Measurements from ENCODE around the gene MACF1. TPM values are rescaled to one million over a fixed set of nuclear protein-coding genes. Genes with fewer than 3 reads are reported as not detected.

Gene MACF1
- total and polyA plus RNA-seq, 9 donors = 198 to 352 (median 263) TPM

DNA sequence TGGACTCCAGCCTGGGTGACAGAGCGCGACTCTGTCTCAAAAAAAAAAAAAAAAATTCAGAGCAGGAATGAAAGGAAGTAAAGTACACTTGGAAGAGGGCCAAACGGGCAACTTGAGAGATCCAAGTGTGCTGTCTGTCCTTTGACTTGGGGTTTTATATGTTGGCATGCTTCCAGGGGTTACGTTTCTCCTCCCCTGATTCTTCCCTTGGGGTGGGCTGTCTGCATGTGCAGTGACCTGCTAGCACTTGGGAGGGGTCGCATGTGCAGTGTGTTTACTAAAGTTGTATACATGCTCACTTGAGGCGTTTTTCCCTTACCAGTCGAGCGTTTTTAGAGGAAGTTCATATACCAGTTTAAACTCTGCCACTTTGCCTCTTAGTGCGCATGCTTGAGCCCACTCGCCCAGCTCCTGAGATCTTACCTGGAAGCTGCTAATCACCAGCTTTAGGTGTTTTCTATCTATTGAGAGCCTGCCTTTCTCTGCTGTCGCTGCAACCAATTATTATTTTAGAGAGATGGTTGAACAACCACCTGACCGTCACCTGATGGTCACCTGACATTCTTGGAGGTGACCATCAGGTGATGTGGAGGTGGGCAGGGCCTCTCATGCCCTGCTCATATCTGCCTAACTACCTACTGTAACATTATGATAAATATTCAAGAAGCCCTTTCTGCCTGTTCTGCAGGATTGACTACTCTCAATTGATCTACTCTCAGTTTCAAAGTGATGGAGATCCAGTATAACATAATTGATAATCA, 140.1 kb downstream of the MACF1 start:
- H3K9me3 ChIP-seq (replicated peaks; ENCODE audit: control insufficient read depth, low read depth, low read length) = no peaks in the 10 kb centered on the region
- peaks cover 2% of the 10 kb centered on the region for H3K4me1 ChIP-seq (ENCODE audit: control insufficient read depth, insufficient read depth, low read length)
- WGBS (ENCODE audit: insufficient coverage) = 87% methylated on average over 7 of the region's 12 CpGs
- H3K27ac ChIP-seq (ENCODE audit: low read length) = no peak overlapping the region
- no peaks in the 10 kb centered on the region for H3K27me3 ChIP-seq (ENCODE audit: control insufficient read depth, insufficient read depth, low read length)
- no peak overlapping the region for H3K4me3 ChIP-seq (ENCODE audit: low read length)
- peaks cover 48% of the 10 kb centered on the region for H3K36me3 ChIP-seq (ENCODE audit: control insufficient read depth, insufficient read depth, low read length)
- DNase-seq = peak; percentile 11

DNA sequence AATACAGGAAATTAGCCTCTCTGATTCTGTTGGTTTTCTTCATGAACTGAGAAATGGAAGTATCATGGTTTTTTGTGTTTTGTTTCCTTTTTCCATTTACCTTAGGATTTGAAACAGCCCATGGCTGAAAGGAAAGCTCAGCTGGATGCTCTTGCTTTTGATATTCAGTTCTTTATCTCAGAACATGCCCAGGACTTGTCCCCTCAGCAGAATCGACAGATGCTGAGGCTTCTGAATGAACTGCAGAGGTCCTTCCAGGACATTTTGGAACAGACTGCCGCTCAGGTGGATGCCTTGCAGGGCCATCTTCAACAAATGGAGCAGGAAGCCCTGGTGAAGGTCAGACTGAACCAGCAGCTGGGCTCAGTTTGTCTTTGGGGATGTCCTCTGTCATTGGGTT, 142.4 kb downstream of the MACF1 start:
- Histone ChIP-seq H3K36me3 (ENCODE audit: control insufficient read depth, insufficient read depth, low read length) (peaks cover 47% of the 10 kb centered on the region), H3K4me3 (ENCODE audit: low read length) (no peak overlapping the region), H3K9me3 (replicated peaks; ENCODE audit: control insufficient read depth, low read depth, low read length) (no peaks in the 10 kb centered on the region), H3K4me1 (ENCODE audit: control insufficient read depth, insufficient read depth, low read length) (peaks cover 2% of the 10 kb centered on the region), H3K27me3 (ENCODE audit: control insufficient read depth, insufficient read depth, low read length) (no peaks in the 10 kb centered on the region), H3K27ac (ENCODE audit: low read length) (no peak overlapping the region)
- WGBS (ENCODE audit: insufficient coverage) = 89% methylated on average over 1 of the region's 2 CpGs
- no peak for DNase-seq

DNA sequence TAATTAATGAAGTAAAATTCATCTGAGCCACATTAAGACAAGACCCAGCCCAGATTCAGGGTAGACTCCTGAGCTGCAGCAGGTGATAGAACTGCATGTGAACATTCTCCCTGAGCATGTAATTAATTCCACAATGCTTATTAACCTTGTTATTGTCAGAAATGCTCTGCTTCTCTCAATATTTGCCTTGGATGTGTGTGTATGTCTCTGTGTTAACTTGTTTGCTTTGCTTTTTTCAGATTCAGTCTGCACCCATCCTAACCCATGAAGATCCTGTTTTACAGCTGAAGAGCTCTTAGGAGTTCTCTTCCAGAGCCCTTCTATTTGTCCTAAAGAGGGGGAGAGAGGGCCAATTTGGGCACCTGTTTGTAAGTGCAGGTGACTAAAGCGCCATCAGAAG, 143.8 kb downstream of the MACF1 start:
- WGBS (ENCODE audit: insufficient coverage) = 83% methylated on average over 1 of the region's 1 CpG

DNA sequence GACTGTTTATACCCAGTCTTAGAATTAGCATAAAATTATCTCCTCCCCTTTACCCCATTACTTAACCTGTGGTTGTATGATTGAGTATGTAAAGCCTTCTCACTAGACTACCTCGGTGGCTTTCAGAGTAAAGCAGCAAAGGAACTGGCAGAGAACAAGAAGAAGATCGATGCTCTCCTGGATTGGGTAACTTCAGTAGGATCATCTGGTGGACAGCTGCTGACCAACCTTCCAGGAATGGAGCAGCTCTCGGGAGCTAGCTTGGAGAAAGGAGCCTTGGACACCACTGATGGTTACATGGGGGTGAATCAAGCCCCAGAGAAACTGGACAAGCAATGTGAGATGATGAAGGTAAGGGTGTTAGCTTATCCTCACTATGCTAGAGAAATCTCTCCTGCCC, 148.4 kb downstream of the MACF1 start:
- H3K27ac ChIP-seq (ENCODE audit: low read length) = no peak overlapping the region
- no peak overlapping the region for H3K4me3 ChIP-seq (ENCODE audit: low read length)
- DNase-seq = no peak
- H3K27me3 ChIP-seq (ENCODE audit: control insufficient read depth, insufficient read depth, low read length) = no peaks in the 10 kb centered on the region
- no peaks in the 10 kb centered on the region for H3K9me3 ChIP-seq (replicated peaks; ENCODE audit: control insufficient read depth, low read depth, low read length)
- 87% methylated on average over 2 of the region's 3 CpGs for WGBS (ENCODE audit: insufficient coverage)
- no peaks in the 10 kb centered on the region for H3K4me1 ChIP-seq (ENCODE audit: control insufficient read depth, insufficient read depth, low read length)
- peaks cover 73% of the 10 kb centered on the region for H3K36me3 ChIP-seq (ENCODE audit: control insufficient read depth, insufficient read depth, low read length)

More for the DNA sequence above, 143.8 kb downstream of the MACF1 start:
- no peak for DNase-seq
- Histone ChIP-seq H3K4me3 (ENCODE audit: low read length) (no peak overlapping the region), H3K27ac (ENCODE audit: low read length) (no peak overlapping the region), H3K27me3 (ENCODE audit: control insufficient read depth, insufficient read depth, low read length) (no peaks in the 10 kb centered on the region), H3K4me1 (ENCODE audit: control insufficient read depth, insufficient read depth, low read length) (peaks cover 2% of the 10 kb centered on the region), H3K36me3 (ENCODE audit: control insufficient read depth, insufficient read depth, low read length) (peaks cover 56% of the 10 kb centered on the region), H3K9me3 (replicated peaks; ENCODE audit: control insufficient read depth, low read depth, low read length) (no peaks in the 10 kb centered on the region)

DNA sequence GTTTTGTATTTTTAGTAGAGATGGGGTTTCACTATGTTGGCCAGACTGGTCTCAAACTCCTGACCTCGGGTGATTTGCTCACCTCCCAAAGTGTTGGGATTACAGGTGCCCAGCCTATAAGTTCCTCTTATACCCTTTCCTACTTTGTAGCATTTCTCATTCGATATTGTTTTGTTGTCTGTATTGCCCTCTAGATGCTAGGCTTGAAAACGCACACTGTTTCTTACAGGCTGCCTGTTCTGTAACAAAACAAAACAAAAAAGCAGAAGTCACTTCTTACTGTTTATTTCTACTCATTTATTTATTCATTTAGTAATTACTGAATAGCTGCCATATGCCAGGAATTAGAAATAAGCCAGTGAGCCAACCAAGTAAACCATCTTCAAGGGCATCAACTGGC, 150.1 kb downstream of the MACF1 start:
- Histone ChIP-seq H3K9me3 (replicated peaks; ENCODE audit: control insufficient read depth, low read depth, low read length) (no peaks in the 10 kb centered on the region), H3K4me1 (ENCODE audit: control insufficient read depth, insufficient read depth, low read length) (no peaks in the 10 kb centered on the region), H3K36me3 (ENCODE audit: control insufficient read depth, insufficient read depth, low read length) (peaks cover 76% of the 10 kb centered on the region), H3K27ac (ENCODE audit: low read length) (no peak overlapping the region), H3K4me3 (ENCODE audit: low read length) (no peak overlapping the region), H3K27me3 (ENCODE audit: control insufficient read depth, insufficient read depth, low read length) (no peaks in the 10 kb centered on the region)
- DNase-seq = no peak
- WGBS (ENCODE audit: insufficient coverage) = no CpG with 5 or more reads among the region's 3 CpGs

DNA sequence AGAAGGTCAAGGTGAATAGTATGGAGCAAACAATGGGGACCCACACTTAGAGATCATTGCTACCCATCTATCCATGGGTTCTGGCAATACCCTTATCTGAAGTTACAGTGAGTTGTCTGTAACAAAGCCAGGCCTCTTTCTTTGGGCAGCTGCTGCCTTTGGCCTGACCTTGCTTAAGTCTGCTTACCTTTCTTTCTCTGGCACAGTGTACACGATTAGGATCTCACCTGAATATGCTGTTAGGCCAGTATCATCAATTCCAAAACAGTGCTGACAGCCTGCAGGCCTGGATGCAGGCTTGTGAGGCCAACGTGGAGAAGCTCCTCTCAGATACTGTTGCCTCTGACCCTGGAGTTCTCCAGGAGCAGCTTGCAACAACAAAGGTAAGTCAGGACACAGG, 154.0 kb downstream of the MACF1 start:
- Histone ChIP-seq H3K27ac (ENCODE audit: low read length) (no peak overlapping the region), H3K36me3 (ENCODE audit: control insufficient read depth, insufficient read depth, low read length) (peaks cover 61% of the 10 kb centered on the region)

DNA sequence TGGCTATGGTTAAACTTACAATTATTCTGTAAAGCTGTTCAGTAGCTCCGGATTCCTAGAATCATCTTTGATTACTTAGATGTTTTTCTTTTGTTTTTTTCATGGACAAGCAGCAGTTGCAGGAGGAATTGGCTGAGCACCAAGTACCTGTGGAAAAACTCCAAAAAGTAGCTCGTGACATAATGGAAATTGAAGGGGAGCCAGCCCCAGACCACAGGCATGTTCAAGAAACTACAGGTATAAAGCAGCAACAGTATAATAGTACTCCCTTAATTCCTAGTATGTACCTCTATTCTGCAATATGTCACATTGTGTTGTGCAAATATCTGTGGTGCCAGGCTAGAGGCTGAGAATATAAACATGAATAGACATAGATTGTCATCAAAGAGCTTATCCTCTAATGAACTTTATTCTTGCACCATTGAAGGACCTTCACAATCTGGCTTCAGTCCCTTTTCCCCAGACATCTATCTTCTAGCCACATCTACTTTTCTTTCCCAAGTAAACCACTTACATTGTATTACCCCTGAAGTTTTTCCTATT, 154.6 kb downstream of the MACF1 start:
- DNase-seq = peak; percentile 22
- WGBS (ENCODE audit: insufficient coverage) = no CpG with 5 or more reads among the region's 2 CpGs
- Histone ChIP-seq H3K4me1 (ENCODE audit: control insufficient read depth, insufficient read depth, low read length) (no peaks in the 10 kb centered on the region), H3K9me3 (replicated peaks; ENCODE audit: control insufficient read depth, low read depth, low read length) (no peaks in the 10 kb centered on the region), H3K4me3 (ENCODE audit: low read length) (no peak overlapping the region), H3K27ac (ENCODE audit: low read length) (no peak overlapping the region), H3K36me3 (ENCODE audit: control insufficient read depth, insufficient read depth, low read length) (peaks cover 60% of the 10 kb centered on the region), H3K27me3 (ENCODE audit: control insufficient read depth, insufficient read depth, low read length) (no peaks in the 10 kb centered on the region)

More for the DNA sequence above, 154.0 kb downstream of the MACF1 start:
- no peaks in the 10 kb centered on the region for H3K27me3 ChIP-seq (ENCODE audit: control insufficient read depth, insufficient read depth, low read length)
- DNase-seq = no peak
- H3K9me3 ChIP-seq (replicated peaks; ENCODE audit: control insufficient read depth, low read depth, low read length) = no peaks in the 10 kb centered on the region
- no peaks in the 10 kb centered on the region for H3K4me1 ChIP-seq (ENCODE audit: control insufficient read depth, insufficient read depth, low read length)
- WGBS (ENCODE audit: insufficient coverage) = 38% methylated on average over 1 of the region's 2 CpGs
- H3K4me3 ChIP-seq (ENCODE audit: low read length) = no peak overlapping the region

DNA sequence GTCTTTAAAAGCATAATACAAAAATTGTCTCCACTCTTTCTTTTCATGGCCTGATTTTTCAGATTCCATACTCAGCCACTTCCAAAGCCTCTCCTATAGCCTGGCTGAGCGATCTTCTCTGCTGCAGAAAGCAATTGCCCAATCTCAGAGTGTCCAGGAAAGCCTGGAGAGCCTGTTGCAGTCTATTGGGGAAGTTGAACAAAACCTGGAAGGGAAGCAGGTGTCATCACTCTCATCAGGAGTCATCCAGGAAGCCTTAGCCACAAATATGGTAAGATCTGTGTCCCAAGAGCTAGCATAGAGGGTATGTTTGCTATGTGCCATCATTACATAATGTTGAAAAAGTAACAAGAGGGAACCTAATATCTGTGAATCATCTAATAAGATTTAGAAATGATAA, 156.2 kb downstream of the MACF1 start:
- Histone ChIP-seq H3K4me3 (ENCODE audit: low read length) (no peak overlapping the region), H3K27ac (ENCODE audit: low read length) (no peak overlapping the region), H3K4me1 (ENCODE audit: control insufficient read depth, insufficient read depth, low read length) (no peaks in the 10 kb centered on the region), H3K9me3 (replicated peaks; ENCODE audit: control insufficient read depth, low read depth, low read length) (no peaks in the 10 kb centered on the region), H3K27me3 (ENCODE audit: control insufficient read depth, insufficient read depth, low read length) (no peaks in the 10 kb centered on the region), H3K36me3 (ENCODE audit: control insufficient read depth, insufficient read depth, low read length) (peaks cover 56% of the 10 kb centered on the region)
- WGBS (ENCODE audit: insufficient coverage) = no CpG with 5 or more reads among the region's 1 CpG
- no peak for DNase-seq

DNA sequence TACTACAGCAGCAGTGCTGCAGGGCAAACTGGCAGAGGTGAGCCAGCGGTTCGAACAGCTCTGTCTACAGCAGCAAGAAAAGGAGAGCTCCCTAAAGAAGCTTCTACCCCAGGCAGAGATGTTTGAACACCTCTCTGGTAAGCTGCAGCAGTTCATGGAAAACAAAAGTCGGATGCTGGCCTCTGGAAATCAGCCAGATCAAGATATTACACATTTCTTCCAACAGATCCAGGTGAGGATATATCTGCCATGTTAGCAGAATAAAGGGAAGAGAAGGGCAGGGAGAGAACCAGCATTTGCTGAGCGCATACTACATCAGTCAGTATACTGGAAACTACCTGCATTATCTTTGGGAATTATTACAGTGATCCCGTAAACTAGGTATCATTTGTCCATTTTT, 157.0 kb downstream of the MACF1 start:
- H3K4me1 ChIP-seq (ENCODE audit: control insufficient read depth, insufficient read depth, low read length) = no peaks in the 10 kb centered on the region
- no peaks in the 10 kb centered on the region for H3K27me3 ChIP-seq (ENCODE audit: control insufficient read depth, insufficient read depth, low read length)
- H3K4me3 ChIP-seq (ENCODE audit: low read length) = no peak overlapping the region
- DNase-seq = no peak
- WGBS (ENCODE audit: insufficient coverage) = 100% methylated on average over 2 of the region's 5 CpGs
- H3K36me3 ChIP-seq (ENCODE audit: control insufficient read depth, insufficient read depth, low read length) = peaks cover 55% of the 10 kb centered on the region
- no peaks in the 10 kb centered on the region for H3K9me3 ChIP-seq (replicated peaks; ENCODE audit: control insufficient read depth, low read depth, low read length)
- H3K27ac ChIP-seq (ENCODE audit: low read length) = no peak overlapping the region

DNA sequence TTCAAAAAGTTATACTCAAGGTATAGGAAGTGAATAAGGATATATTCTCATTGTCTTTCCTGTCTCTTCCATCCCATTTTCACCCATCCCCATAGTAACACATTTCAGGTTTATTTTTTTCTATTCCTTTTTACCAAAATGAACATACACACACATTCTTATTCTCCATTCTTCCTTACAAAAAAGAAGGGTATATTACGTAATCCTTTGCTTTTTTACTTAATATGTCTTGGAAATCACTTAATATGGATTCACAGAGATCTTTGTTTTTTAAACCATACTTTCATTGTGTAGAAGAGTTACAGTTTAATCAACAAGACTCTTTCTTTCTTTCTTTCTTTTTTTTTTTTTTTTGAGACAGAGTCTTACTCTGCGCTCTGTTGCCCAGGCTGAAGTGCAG, 158.8 kb downstream of the MACF1 start:
- H3K27me3 ChIP-seq (ENCODE audit: control insufficient read depth, insufficient read depth, low read length) = no peaks in the 10 kb centered on the region

More for the DNA sequence above, 158.8 kb downstream of the MACF1 start:
- Histone ChIP-seq H3K4me1 (ENCODE audit: control insufficient read depth, insufficient read depth, low read length) (no peaks in the 10 kb centered on the region), H3K36me3 (ENCODE audit: control insufficient read depth, insufficient read depth, low read length) (peaks cover 54% of the 10 kb centered on the region), H3K27ac (ENCODE audit: low read length) (no peak overlapping the region), H3K4me3 (ENCODE audit: low read length) (no peak overlapping the region), H3K9me3 (replicated peaks; ENCODE audit: control insufficient read depth, low read depth, low read length) (no peaks in the 10 kb centered on the region)
- no CpG with 5 or more reads among the region's 2 CpGs for WGBS (ENCODE audit: insufficient coverage)
- no peak for DNase-seq
